ENCODE results near the gene WDR4.

- TF ChIP-seq, protein P1, sequence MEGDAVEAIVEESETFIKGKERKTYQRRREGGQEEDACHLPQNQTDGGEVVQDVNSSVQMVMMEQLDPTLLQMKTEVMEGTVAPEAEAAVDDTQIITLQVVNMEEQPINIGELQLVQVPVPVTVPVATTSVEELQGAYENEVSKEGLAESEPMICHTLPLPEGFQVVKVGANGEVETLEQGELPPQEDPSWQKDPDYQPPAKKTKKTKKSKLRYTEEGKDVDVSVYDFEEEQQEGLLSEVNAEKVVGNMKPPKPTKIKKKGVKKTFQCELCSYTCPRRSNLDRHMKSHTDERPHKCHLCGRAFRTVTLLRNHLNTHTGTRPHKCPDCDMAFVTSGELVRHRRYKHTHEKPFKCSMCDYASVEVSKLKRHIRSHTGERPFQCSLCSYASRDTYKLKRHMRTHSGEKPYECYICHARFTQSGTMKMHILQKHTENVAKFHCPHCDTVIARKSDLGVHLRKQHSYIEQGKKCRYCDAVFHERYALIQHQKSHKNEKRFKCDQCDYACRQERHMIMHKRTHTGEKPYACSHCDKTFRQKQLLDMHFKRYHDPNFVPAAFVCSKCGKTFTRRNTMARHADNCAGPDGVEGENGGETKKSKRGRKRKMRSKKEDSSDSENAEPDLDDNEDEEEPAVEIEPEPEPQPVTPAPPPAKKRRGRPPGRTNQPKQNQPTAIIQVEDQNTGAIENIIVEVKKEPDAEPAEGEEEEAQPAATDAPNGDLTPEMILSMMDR (IDR thresholded peaks at IDR 0.05; ENCODE audit: low read length): no peak
- TF ChIP-seq EZH2 (IDR thresholded peaks at IDR 0.05; ENCODE audit: borderline replicate concordance, low read length): no peak
These were observed 39.8 kb downstream of the WDR4 start for GRCh38 chr21:42839271-42840231.
